Measurements from ENCODE around the gene CNPY1. TPM values are rescaled to one million over a fixed set of nuclear protein-coding genes. Genes with fewer than 3 reads are reported as not detected.

The CNPY1 gene
- total and polyA plus RNA-seq, 7 experiments from 2014 or later = not detected

- H3K9me3 ChIP-seq (ENCODE audit: control insufficient read depth in 2 of 3, low read length in 3 of 3) = no peaks in the 10 kb centered on the region
- no peaks in the 10 kb centered on the region for H3K9me3 Mint-ChIP-seq
- H3K27me3 ChIP-seq (ENCODE audit: control insufficient read depth in 2 of 2, insufficient read depth in 2 of 2, low read length in 2 of 2) = no peaks in the 10 kb centered on the region
- ATAC-seq = no peak
- H3K27ac ChIP-seq (ENCODE audit: low read depth, low read length) = no peak overlapping the region
- ChIA-PET POLR2A (no interaction called here), CTCF (no interaction called here)
- no peak overlapping the region for H3K27ac Mint-ChIP-seq
- no peaks in the 10 kb centered on the region for H3K4me1 Mint-ChIP-seq
- no peaks in the 10 kb centered on the region for H3K4me1 ChIP-seq (ENCODE audit: control insufficient read depth in 2 of 2, insufficient read depth in 2 of 2, low read length in 2 of 2)
- H3K4me3 ChIP-seq (ENCODE audit: low read length) = no peak overlapping the region
- no peak for DNase-seq
- intact Hi-C loops (cut with micrococcal nuclease) = no loop called here
- H3K36me3 Mint-ChIP-seq = no peaks in the 10 kb centered on the region
- peaks cover 0 to 9% (median 0%) of the 10 kb centered on the region in 5 donors for H3K27me3 Mint-ChIP-seq
- H3K36me3 ChIP-seq (ENCODE audit: control insufficient read depth in 2 of 3, insufficient read depth in 3 of 3, low read length in 3 of 3) = no peaks in the 10 kb centered on the region
- no peak overlapping the region for H3K4me3 Mint-ChIP-seq
Measured at GRCh38 chr7:155545348-155545747, 1.0 kb downstream of the CNPY1 start.

DNA sequence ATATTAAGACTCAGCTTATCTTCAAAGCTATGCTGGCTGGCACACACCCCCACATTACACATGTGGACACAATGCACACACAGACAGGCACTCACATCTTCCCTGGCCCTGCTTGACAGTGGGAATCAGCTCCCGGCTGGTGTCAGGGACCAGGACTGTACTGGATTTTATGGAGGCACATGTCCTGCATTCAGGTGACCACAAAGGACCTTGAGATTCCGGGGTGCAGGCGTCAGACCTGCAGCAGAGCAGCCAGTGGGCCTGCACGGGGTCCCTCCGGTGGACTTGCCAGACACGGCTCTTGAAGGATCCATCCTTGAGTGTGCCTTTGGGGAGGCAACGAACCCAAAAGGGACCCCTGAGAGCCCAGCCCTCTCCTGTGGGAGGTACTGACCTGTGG, 1.9 kb downstream of the CNPY1 start:
- H3K9me3 ChIP-seq (ENCODE audit: control insufficient read depth in 2 of 3, low read length in 3 of 3) = no peaks in the 10 kb centered on the region
- intact Hi-C loops (cut with micrococcal nuclease) = no loop called here
- H3K4me1 ChIP-seq (ENCODE audit: control insufficient read depth in 2 of 2, insufficient read depth in 2 of 2, low read length in 2 of 2) = no peaks in the 10 kb centered on the region
- H3K4me3 Mint-ChIP-seq = no peak overlapping the region
- no peak overlapping the region for H3K27ac ChIP-seq (ENCODE audit: low read depth, low read length)
- no peaks in the 10 kb centered on the region for H3K27me3 ChIP-seq (ENCODE audit: control insufficient read depth in 2 of 2, insufficient read depth in 2 of 2, low read length in 2 of 2)
- ATAC-seq = no peak
- H3K36me3 Mint-ChIP-seq = no peaks in the 10 kb centered on the region
- CTCF ChIA-PET = no interaction called here
- no peak overlapping the region for H3K4me3 ChIP-seq (ENCODE audit: low read length)
- H3K27ac Mint-ChIP-seq = no peak overlapping the region
- DNase-seq = no peak
- no peaks in the 10 kb centered on the region for H3K36me3 ChIP-seq (ENCODE audit: control insufficient read depth in 2 of 3, insufficient read depth in 3 of 3, low read length in 3 of 3)
- no peaks in the 10 kb centered on the region for H3K4me1 Mint-ChIP-seq
- no peaks in the 10 kb centered on the region for H3K9me3 Mint-ChIP-seq
- POLR2A ChIA-PET = no interaction called here
- peaks cover 3 to 14% (median 5%) of the 10 kb centered on the region in 5 donors for H3K27me3 Mint-ChIP-seq

DNA sequence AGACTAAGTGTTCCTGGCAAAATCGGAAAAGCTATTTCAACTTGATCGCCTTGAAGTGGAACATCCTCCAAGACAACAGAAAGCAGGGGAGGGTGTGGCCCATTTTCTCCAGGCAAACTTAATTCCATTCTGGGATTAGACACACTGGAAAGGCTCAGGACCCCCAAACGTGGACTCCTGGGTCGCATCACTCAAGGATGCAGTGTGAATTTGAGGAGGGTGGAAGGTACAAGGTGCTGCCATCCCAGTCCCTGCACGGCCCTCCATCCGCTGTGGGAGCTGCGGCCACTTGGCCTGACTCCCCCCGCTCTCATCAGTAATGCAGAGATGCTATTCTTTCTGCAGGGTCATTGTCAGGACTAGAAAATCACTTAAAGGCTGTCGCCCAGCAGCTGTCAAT, 2.4 kb downstream of the CNPY1 start:
- H3K27ac ChIP-seq (ENCODE audit: low read depth, low read length) = no peak overlapping the region
- Mint-ChIP-seq H3K27ac (no peak overlapping the region), H3K9me3 (no peaks in the 10 kb centered on the region), H3K4me1 (no peaks in the 10 kb centered on the region), H3K4me3 (no peak overlapping the region), H3K27me3 (peaks cover 5 to 19% (median 9%) of the 10 kb centered on the region in 5 donors), H3K36me3 (no peaks in the 10 kb centered on the region)
- H3K4me3 ChIP-seq (ENCODE audit: low read length) = no peak overlapping the region
- ATAC-seq (no peak), DNase-seq (no peak)
- H3K4me1 ChIP-seq (ENCODE audit: control insufficient read depth in 2 of 2, insufficient read depth in 2 of 2, low read length in 2 of 2) = no peaks in the 10 kb centered on the region
- H3K27me3 ChIP-seq (ENCODE audit: control insufficient read depth in 2 of 2, insufficient read depth in 2 of 2, low read length in 2 of 2) = no peaks in the 10 kb centered on the region
- CTCF ChIA-PET = no interaction called here
- H3K9me3 ChIP-seq (ENCODE audit: control insufficient read depth in 2 of 3, low read length in 3 of 3) = no peaks in the 10 kb centered on the region
- intact Hi-C loops (cut with micrococcal nuclease) = no loop called here
- H3K36me3 ChIP-seq (ENCODE audit: control insufficient read depth in 2 of 3, insufficient read depth in 3 of 3, low read length in 3 of 3) = no peaks in the 10 kb centered on the region
- POLR2A ChIA-PET = no interaction called here

DNA sequence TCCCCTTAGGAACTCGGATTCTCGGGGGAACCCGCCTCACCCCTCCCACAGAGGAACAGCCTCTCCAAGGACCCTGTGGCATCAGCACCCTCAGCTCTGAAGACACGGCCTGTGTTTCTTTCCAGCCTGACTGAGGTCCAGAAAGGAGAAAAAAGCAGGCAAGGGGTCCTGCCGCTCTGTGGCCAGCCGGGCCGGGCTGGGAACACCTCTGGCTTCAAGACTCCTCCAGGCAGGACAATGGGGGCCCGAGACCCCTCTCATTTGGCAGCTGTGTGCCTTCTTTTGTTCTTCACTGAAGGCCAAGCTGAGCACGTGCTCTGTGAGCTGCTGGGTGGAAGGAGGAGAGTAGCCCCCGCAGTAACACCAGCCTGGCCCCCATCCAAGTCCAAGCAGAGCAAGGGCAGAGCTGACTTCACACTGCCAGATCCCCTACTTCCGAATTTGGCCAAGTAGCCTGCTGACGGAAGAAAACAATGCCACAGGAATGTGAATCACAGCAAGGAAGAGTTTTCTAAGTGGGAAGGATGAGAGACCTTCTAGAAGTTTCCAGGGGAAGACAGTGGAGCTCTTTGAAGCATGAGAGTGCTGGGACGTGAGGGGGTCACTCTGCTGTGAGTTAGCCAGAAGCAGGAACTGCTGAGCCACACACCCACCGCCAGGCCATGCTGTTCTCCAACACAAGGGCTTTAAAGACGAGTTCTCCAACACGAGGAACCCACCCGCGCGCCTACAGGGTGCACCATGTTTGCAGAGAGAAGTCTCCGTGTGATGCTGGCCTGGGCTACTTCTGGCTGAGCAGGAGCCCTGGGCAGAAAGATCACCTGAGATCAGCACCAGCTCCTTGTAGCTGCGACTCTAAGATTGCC, 3.1 kb downstream of the CNPY1 start:
- H3K27ac Mint-ChIP-seq = no peak overlapping the region
- intact Hi-C loops (cut with micrococcal nuclease) = no loop called here

DNA sequence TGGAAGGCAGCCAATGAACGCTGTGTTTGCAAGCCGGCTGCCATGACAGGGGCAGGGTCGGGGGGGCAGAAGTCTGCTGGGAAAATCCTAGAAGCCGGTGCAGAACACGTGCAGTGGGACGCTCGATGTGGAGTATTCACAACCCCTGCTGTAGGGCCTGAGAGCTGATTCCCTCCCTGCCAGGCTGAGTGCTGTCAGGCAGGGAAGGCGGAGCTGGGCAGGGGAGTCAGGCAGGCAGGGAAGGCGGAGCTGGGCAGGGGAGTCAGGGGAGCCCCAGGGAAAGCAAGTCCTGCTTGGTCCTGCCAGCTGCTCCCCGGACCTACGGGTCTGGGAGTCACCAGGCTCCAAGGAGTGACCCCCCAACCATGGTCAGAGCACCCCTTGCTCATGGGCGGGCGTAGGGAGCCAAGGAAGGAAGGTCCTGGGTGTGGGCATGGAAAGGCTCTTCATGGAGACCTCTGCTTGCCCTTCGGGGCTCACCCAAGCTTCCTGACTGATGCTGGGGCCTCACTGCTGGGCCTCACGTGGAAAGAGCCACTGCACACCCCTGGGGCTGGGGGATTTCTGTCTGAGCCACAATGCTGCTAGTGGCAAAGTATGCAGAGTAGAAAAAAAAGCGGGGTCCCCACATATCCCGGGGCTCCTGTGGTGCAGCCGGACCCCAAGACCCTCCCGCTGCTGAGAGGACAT, 4.2 kb downstream of the CNPY1 start:
- no peak overlapping the region for H3K4me3 ChIP-seq (ENCODE audit: low read length)
- ATAC-seq = no peak
- no peaks in the 10 kb centered on the region for H3K36me3 ChIP-seq (ENCODE audit: control insufficient read depth in 2 of 3, insufficient read depth in 3 of 3, low read length in 3 of 3)
- Mint-ChIP-seq H3K27me3 (peaks cover 10 to 29% (median 11%) of the 10 kb centered on the region in 5 donors), H3K27ac (no peak overlapping the region), H3K36me3 (no peaks in the 10 kb centered on the region), H3K9me3 (no peaks in the 10 kb centered on the region), H3K4me3 (no peak overlapping the region), H3K4me1 (no peaks in the 10 kb centered on the region)
- intact Hi-C loops (cut with micrococcal nuclease) = no loop called here
- ChIA-PET POLR2A (no interaction called here), CTCF (no interaction called here)
- DNase-seq = no peak
- no peaks in the 10 kb centered on the region for H3K4me1 ChIP-seq (ENCODE audit: control insufficient read depth in 2 of 2, insufficient read depth in 2 of 2, low read length in 2 of 2)
- no peaks in the 10 kb centered on the region for H3K9me3 ChIP-seq (ENCODE audit: control insufficient read depth in 2 of 3, low read length in 3 of 3)
- H3K27me3 ChIP-seq (ENCODE audit: control insufficient read depth in 2 of 2, insufficient read depth in 2 of 2, low read length in 2 of 2) = no peaks in the 10 kb centered on the region
- H3K27ac ChIP-seq (ENCODE audit: low read depth, low read length) = no peak overlapping the region

More for the DNA sequence above, 3.1 kb downstream of the CNPY1 start:
- Histone ChIP-seq H3K9me3 (ENCODE audit: control insufficient read depth in 2 of 3, low read length in 3 of 3) (no peaks in the 10 kb centered on the region), H3K4me3 (ENCODE audit: low read length) (no peak overlapping the region), H3K36me3 (ENCODE audit: control insufficient read depth in 2 of 3, insufficient read depth in 3 of 3, low read length in 3 of 3) (no peaks in the 10 kb centered on the region), H3K27ac (ENCODE audit: low read depth, low read length) (no peak overlapping the region), H3K27me3 (ENCODE audit: control insufficient read depth in 2 of 2, insufficient read depth in 2 of 2, low read length in 2 of 2) (no peaks in the 10 kb centered on the region), H3K4me1 (ENCODE audit: control insufficient read depth in 2 of 2, insufficient read depth in 2 of 2, low read length in 2 of 2) (no peaks in the 10 kb centered on the region)
- no peak overlapping the region for H3K4me3 Mint-ChIP-seq
- ChIA-PET CTCF (no interaction called here), POLR2A (no interaction called here)
- H3K36me3 Mint-ChIP-seq = no peaks in the 10 kb centered on the region
- no peaks in the 10 kb centered on the region for H3K4me1 Mint-ChIP-seq
- H3K9me3 Mint-ChIP-seq = no peaks in the 10 kb centered on the region
- peaks cover 7 to 25% (median 10%) of the 10 kb centered on the region in 5 donors for H3K27me3 Mint-ChIP-seq
- ATAC-seq (no peak), DNase-seq (no peak)

GRCh38 chr7:155540553-155540952, 5.8 kb downstream of the CNPY1 start:
- H3K4me3 ChIP-seq (ENCODE audit: low read length) = no peak overlapping the region
- ChIA-PET POLR2A (no interaction called here), CTCF (no interaction called here)
- Mint-ChIP-seq H3K27me3 (peaks cover 22 to 43% (median 25%) of the 10 kb centered on the region in 5 donors), H3K9me3 (no peaks in the 10 kb centered on the region), H3K4me1 (no peaks in the 10 kb centered on the region), H3K36me3 (no peaks in the 10 kb centered on the region), H3K27ac (no peak overlapping the region), H3K4me3 (no peak overlapping the region)
- H3K27me3 ChIP-seq (ENCODE audit: control insufficient read depth in 2 of 2, insufficient read depth in 2 of 2, low read length in 2 of 2) = no peaks in the 10 kb centered on the region
- DNase-seq = no peak
- no peaks in the 10 kb centered on the region for H3K4me1 ChIP-seq (ENCODE audit: control insufficient read depth in 2 of 2, insufficient read depth in 2 of 2, low read length in 2 of 2)
- ATAC-seq = no peak
- no peak overlapping the region for H3K27ac ChIP-seq (ENCODE audit: low read depth, low read length)
- intact Hi-C loops (cut with micrococcal nuclease) = no loop called here
- no peaks in the 10 kb centered on the region for H3K9me3 ChIP-seq (ENCODE audit: control insufficient read depth in 2 of 3, low read length in 3 of 3)
- no peaks in the 10 kb centered on the region for H3K36me3 ChIP-seq (ENCODE audit: control insufficient read depth in 2 of 3, insufficient read depth in 3 of 3, low read length in 3 of 3)

GRCh38 chr7:155538293-155538692, 8.1 kb downstream of the CNPY1 start:
- H3K4me1 ChIP-seq (ENCODE audit: control insufficient read depth in 2 of 2, insufficient read depth in 2 of 2, low read length in 2 of 2) = peaks cover 0 to 5% of the 10 kb centered on the region in 2 donors
- Mint-ChIP-seq H3K36me3 (peaks cover 0 to 3% (median 0%) of the 10 kb centered on the region in 5 donors), H3K9me3 (peaks cover 0 to 2% (median 0%) of the 10 kb centered on the region in 11 donors), H3K27me3 (peaks cover 43 to 63% (median 46%) of the 10 kb centered on the region in 5 donors), H3K27ac (no peak overlapping the region), H3K4me3 (no peak overlapping the region), H3K4me1 (peaks cover 3 to 11% (median 7%) of the 10 kb centered on the region in 7 donors)
- no peaks in the 10 kb centered on the region for H3K36me3 ChIP-seq (ENCODE audit: control insufficient read depth in 2 of 3, insufficient read depth in 3 of 3, low read length in 3 of 3)
- DNase-seq = no peak
- no peaks in the 10 kb centered on the region for H3K9me3 ChIP-seq (ENCODE audit: control insufficient read depth in 2 of 3, low read length in 3 of 3)
- H3K27ac ChIP-seq (ENCODE audit: low read depth, low read length) = no peak overlapping the region
- intact Hi-C loops (cut with micrococcal nuclease) = no loop called here
- no peak for ATAC-seq
- no peaks in the 10 kb centered on the region for H3K27me3 ChIP-seq (ENCODE audit: control insufficient read depth in 2 of 2, insufficient read depth in 2 of 2, low read length in 2 of 2)
- POLR2A ChIA-PET = no interaction called here
- H3K4me3 ChIP-seq (ENCODE audit: low read length) = no peak overlapping the region
- CTCF ChIA-PET = no interaction called here
